B cell (primary cell): ENCODE results near the gene HTR3E. TPM values are rescaled to one million over a fixed set of nuclear protein-coding genes. Genes with fewer than 3 reads are reported as not detected.
"Not testable (repeated sequence)": the region's sequence is repeated elsewhere in the genome, so short reads cannot be mapped to it uniquely, and the experiment has no call there.

Source experiments
- ATAC-seq: fragments of 200-7000 bp; cut with Tn5 transposase; one replicate; pipeline ENCODE4 v1.10.0; 2021; ENCODE audit warnings: low read depth, mild to moderate bottlenecking, moderate number of reproducible peaks, moderate library complexity
- CTCF ChIA-PET: fragments of 350-600 bp; sonication (Branson Sonifier 250); formaldehyde crosslinking; loops from one replicate; lab custom pipeline; 2021; ENCODE audit warnings: antibody characterized with exemption, inconsistent platforms; lab: Charles Lee
- POLR2A ChIA-PET: fragments of 350-600 bp; sonication (Branson Sonifier 250); formaldehyde crosslinking; loops from one replicate; lab custom pipeline; 2021; ENCODE audit warnings: antibody characterized with exemption; lab: Charles Lee
- DNase-seq: peaks from one replicate; pipeline ENCODE4 v3.0.0; 2013
- H2AFZ ChIP-seq: 2 replicates; pipeline ENCODE4 v1.6.1; 2012; ENCODE audit warnings: mild to moderate bottlenecking, low read depth, low read length; ENCODE audit not compliant: insufficient read depth, poor library complexity, severe bottlenecking
- H3K27ac ChIP-seq, 2 donors: 1 replicate in 1 of 2; 2 replicates in 1 of 2; pipeline ENCODE4 v1.5.1; 2012 to 2013; ENCODE audit warnings: low read length in 2 of 2, mild to moderate bottlenecking in 2 of 2, moderate library complexity in 1 of 2
- H3K27me3 ChIP-seq, 4 experiments: fragments of 200-600 bp in 1 of 4; sonication (generic) in 1 of 4; replicated peaks in 1 of 4; 1 replicate in 2 of 4; 2 replicates in 2 of 4; pipeline versions ENCODE4 v1.6.1 to v1.7.0; 2013 to 2016; ENCODE audit warnings: low read length in 3 of 4, mild to moderate bottlenecking in 2 of 4, mixed read lengths in 1 of 4, moderate library complexity in 1 of 4; ENCODE audit not compliant: insufficient read depth in 4 of 4, control insufficient read depth in 3 of 4; ENCODE audit errors: control extremely low read depth in 1 of 4
- H3K36me3 ChIP-seq, 2 experiments: replicated peaks in 1 of 2; 1 replicate in 1 of 2; 2 replicates in 1 of 2; pipeline versions ENCODE4 v1.6.1 to v1.7.1; 2013; ENCODE audit warnings: low read length in 1 of 2; ENCODE audit not compliant: insufficient read depth in 2 of 2, control insufficient read depth in 1 of 2; ENCODE audit errors: control extremely low read depth in 1 of 2, extremely low read depth in 1 of 2
- H3K4me1 ChIP-seq, 2 donors: fragments of 200-600 bp in 1 of 2; sonication (generic) in 1 of 2; 1 replicate in 1 of 2; 2 replicates in 1 of 2; pipeline versions ENCODE4 v1.5.1 to v1.6.1; 2013 to 2017; ENCODE audit warnings: low read length in 2 of 2; ENCODE audit not compliant: control insufficient read depth in 2 of 2, insufficient read depth in 2 of 2
- H3K4me2 ChIP-seq: replicated peaks from 2 replicates; pipeline ENCODE3; 2012; ENCODE audit warnings: mild to moderate bottlenecking, low read depth, low read length; ENCODE audit not compliant: poor library complexity, severe bottlenecking
- H3K4me3 ChIP-seq, 5 experiments: fragments of 200-600 bp in 1 of 5; sonication (generic) in 1 of 5; 1 replicate in 3 of 5; 2 replicates in 2 of 5; pipeline versions ENCODE4 v1.5.1 to v1.7.0; 2011 to 2016; ENCODE audit warnings: low read length in 4 of 5, mild to moderate bottlenecking in 4 of 5, low read depth in 2 of 5, control low read depth in 1 of 5, moderate library complexity in 1 of 5; ENCODE audit not compliant: insufficient read depth in 1 of 5; ENCODE audit errors: control extremely low read depth in 1 of 5, extremely low read depth in 1 of 5
- H3K79me2 ChIP-seq: fragments of 200-600 bp; sonication (generic); one replicate; pipeline ENCODE4 v1.6.0; 2016; ENCODE audit warnings: low read length; ENCODE audit not compliant: control insufficient read depth, insufficient read depth
- H3K9ac ChIP-seq: fragments of 200-600 bp; sonication (generic); 2 replicates; pipeline ENCODE4 v1.6.1; 2017; ENCODE audit warnings: mild to moderate bottlenecking, low read length, moderate library complexity
- H3K9me3 ChIP-seq, 3 donors: one replicate each; pipeline versions ENCODE4 v1.6.1 to v1.7.1; 2013; ENCODE audit warnings: low read length in 2 of 3; ENCODE audit not compliant: control insufficient read depth in 2 of 3, insufficient read depth in 1 of 3; ENCODE audit errors: control extremely low read depth in 1 of 3
- H4K20me1 ChIP-seq: 2 replicates; pipeline ENCODE4 v1.6.0; 2012; ENCODE audit warnings: mild to moderate bottlenecking, low read length; ENCODE audit not compliant: insufficient read depth, control insufficient read depth, poor library complexity, severe bottlenecking
- H3K27ac Mint-ChIP-seq: one replicate; pipeline ENCODE4 v1.8.0; 2021; ENCODE audit warnings: mixed read lengths
- H3K27me3 Mint-ChIP-seq: one replicate; pipeline ENCODE4 v1.8.0; 2021; ENCODE audit warnings: mixed read lengths
- H3K4me1 Mint-ChIP-seq: one replicate; pipeline ENCODE4 v1.8.0; 2021; ENCODE audit warnings: mixed read lengths
- H3K4me3 Mint-ChIP-seq: one replicate; pipeline ENCODE4 v1.8.0; 2021; ENCODE audit warnings: mixed read lengths
- H3K9me3 Mint-ChIP-seq: one replicate; pipeline ENCODE4 v1.8.0; 2022; ENCODE audit warnings: mixed read lengths; ENCODE audit not compliant: insufficient read depth
- CTCF ChIP-seq: fragments of 200-600 bp; IDR thresholded peaks from one replicate; pipeline ENCODE4 v1.8.0; 2022; ENCODE audit warnings: antibody characterized with exemption, mild to moderate bottlenecking
- EZH2 ChIP-seq: IDR thresholded peaks from 2 replicates; pipeline ENCODE4 v1.6.1; 2012; ENCODE audit warnings: borderline replicate concordance, low read depth, mild to moderate bottlenecking, moderate library complexity, low read length; ENCODE audit not compliant: insufficient read depth, poor library complexity, severe bottlenecking
- WGBS: methylation state at CpG from one replicate; pipeline ENCODE4 v1.1.5; 2013; ENCODE audit warnings: missing lambda C conversion rate; ENCODE audit not compliant: insufficient coverage; 5-methylcytosine and 5-hydroxymethylcytosine counted together
- intact Hi-C: fragments of 100-400 bp; cut with micrococcal nuclease; formaldehyde crosslinking; loops from one replicate; pipeline ENCODE4 v1.10.0; 2022
- polyA plus RNA-seq: library from polyadenylated mRNA; depleted of rRNA; stranded (reverse); fragments of >200 nt; gene quantifications from 2 replicates; pipeline ENCODE4 v1.2.3, GENCODE V29; 2012
- total RNA-seq, 2 donors: library from RNA; stranded (reverse); fragments of 120-200 nt in 1 of 2; gene quantifications; 1 replicate in 1 of 2; 2 replicates in 1 of 2; pipeline versions ENCODE4 v1.2.3 to v1.2.4, GENCODE V29; 2013 to 2022

HTR3E gene
- total and polyA plus RNA-seq, 2 donors (not counting 1 experiment from before 2014, with no cell fraction given) = not detected

- no peak overlapping the region for H3K4me2 ChIP-seq
- H4K20me1 ChIP-seq = no peaks in the 10 kb centered on the region
- TF ChIP-seq EZH2 (no peak), CTCF (no peak)
- H3K27me3 Mint-ChIP-seq = peaks cover 19% of the 10 kb centered on the region
- ATAC-seq (no peak), DNase-seq (no peak)
- no peaks in the 10 kb centered on the region for H3K4me1 ChIP-seq
- H3K9me3 ChIP-seq = peaks cover 0 to 10% (median 0%) of the 10 kb centered on the region in 3 donors
- WGBS = 82% methylated on average over 3 of the region's 6 CpGs
- H3K36me3 ChIP-seq = no peaks in the 10 kb centered on the region
- ChIA-PET CTCF (no interaction called here), POLR2A (no interaction called here)
- no peaks in the 10 kb centered on the region for H3K4me1 Mint-ChIP-seq
- H3K27ac ChIP-seq = no peak overlapping the region
- H3K4me3 Mint-ChIP-seq = no peak overlapping the region
- H3K9me3 Mint-ChIP-seq = peaks cover 4% of the 10 kb centered on the region
- H3K4me3 ChIP-seq = no peak overlapping the region
- H2AFZ ChIP-seq = no peak overlapping the region
- H3K9ac ChIP-seq = no peak overlapping the region
- H3K27me3 ChIP-seq = no peaks in the 10 kb centered on the region
- no peak overlapping the region for H3K27ac Mint-ChIP-seq
- intact Hi-C loops = no loop called here
- H3K79me2 ChIP-seq = no peaks in the 10 kb centered on the region
These were observed 29.2 kb upstream of the HTR3E start for GRCh38 chr3:184067573-184068055.

GRCh38 chr3:184068344-184068743 is 28.5 kb upstream of the HTR3E start:
- Histone ChIP-seq H2AFZ (no peak overlapping the region), H3K4me3 (no peak overlapping the region), H3K36me3 (no peaks in the 10 kb centered on the region), H3K9ac (no peak overlapping the region), H3K9me3 (peaks cover 0 to 10% (median 0%) of the 10 kb centered on the region in 3 donors), H3K4me2 (no peak overlapping the region), H3K4me1 (no peaks in the 10 kb centered on the region), H3K27me3 (no peaks in the 10 kb centered on the region), H3K79me2 (no peaks in the 10 kb centered on the region), H3K27ac (no peak overlapping the region), H4K20me1 (no peaks in the 10 kb centered on the region)
- ATAC-seq (no peak), DNase-seq (no peak)
- 96% methylated on average over 3 of the region's 5 CpGs for whole genome bisulfite sequencing
- H3K9me3 Mint-ChIP-seq = peaks cover 4% of the 10 kb centered on the region
- ChIA-PET POLR2A (no interaction called here), CTCF (no interaction called here)
- intact Hi-C loops = no loop called here
- no peak overlapping the region for H3K4me3 Mint-ChIP-seq
- H3K27me3 Mint-ChIP-seq = peaks cover 13% of the 10 kb centered on the region
- no peak for TF ChIP-seq EZH2
- no peaks in the 10 kb centered on the region for H3K4me1 Mint-ChIP-seq
- no peak overlapping the region for H3K27ac Mint-ChIP-seq

GRCh38 chr3:184071142-184071541 is 25.7 kb upstream of the HTR3E start:
- H3K9ac ChIP-seq, H3K36me3 ChIP-seq, H3K4me3 Mint-ChIP-seq, H3K27me3 ChIP-seq, POLR2A ChIA-PET, DNase-seq, H3K4me1 ChIP-seq, H3K4me2 ChIP-seq, H3K27ac ChIP-seq, H3K79me2 ChIP-seq, CTCF ChIA-PET, intact Hi-C loops, H3K4me3 ChIP-seq, H4K20me1 ChIP-seq, ATAC-seq, H3K9me3 ChIP-seq, H3K4me1 Mint-ChIP-seq, H3K9me3 Mint-ChIP-seq, H2AFZ ChIP-seq, H3K27ac Mint-ChIP-seq: not testable (repeated sequence)
- 100% methylated on average over 1 of the region's 7 CpGs for WGBS
- H3K27me3 Mint-ChIP-seq = peaks cover 17% of the 10 kb centered on the region
